GM18867 (cell line): ENCODE results near the gene DUSP1.
A peak's percentile ranks its signal among the peaks of the same experiment; 100 is the strongest.

Source experiments
- ATAC-seq: cut with Tn5 transposase; IDR thresholded peaks from one replicate; pipeline ENCODE4 v1.9.1; 2021; ENCODE audit warnings: mild to moderate bottlenecking, moderate library complexity; ENCODE audit not compliant: unreplicated experiment

Gene DUSP1

DNA sequence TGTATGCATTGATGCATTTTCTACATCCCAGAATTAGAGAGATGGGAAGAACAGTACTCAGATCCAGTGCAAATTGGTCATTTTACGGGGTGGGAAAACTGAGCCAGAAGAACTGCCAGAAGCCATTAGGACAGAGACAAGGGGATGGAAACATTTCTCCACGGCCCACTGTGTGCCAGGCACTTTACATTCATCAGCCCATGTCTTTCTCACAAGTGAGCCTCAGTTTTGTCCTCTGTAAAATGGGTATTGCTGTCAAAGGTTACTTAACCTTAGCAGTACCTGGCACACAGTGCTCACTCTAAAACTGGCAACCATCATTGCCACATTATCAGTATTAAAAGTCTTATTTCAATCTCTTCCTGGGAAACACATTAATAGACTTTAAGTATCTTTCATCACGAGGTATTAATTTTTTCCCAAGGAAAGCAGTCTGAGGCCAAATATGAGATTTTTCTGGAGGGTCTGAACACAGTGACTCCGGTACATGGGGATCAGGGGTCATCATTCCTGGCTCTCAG is 5.2 kb downstream of the DUSP1 start:
- ATAC-seq, result no peak

DNA sequence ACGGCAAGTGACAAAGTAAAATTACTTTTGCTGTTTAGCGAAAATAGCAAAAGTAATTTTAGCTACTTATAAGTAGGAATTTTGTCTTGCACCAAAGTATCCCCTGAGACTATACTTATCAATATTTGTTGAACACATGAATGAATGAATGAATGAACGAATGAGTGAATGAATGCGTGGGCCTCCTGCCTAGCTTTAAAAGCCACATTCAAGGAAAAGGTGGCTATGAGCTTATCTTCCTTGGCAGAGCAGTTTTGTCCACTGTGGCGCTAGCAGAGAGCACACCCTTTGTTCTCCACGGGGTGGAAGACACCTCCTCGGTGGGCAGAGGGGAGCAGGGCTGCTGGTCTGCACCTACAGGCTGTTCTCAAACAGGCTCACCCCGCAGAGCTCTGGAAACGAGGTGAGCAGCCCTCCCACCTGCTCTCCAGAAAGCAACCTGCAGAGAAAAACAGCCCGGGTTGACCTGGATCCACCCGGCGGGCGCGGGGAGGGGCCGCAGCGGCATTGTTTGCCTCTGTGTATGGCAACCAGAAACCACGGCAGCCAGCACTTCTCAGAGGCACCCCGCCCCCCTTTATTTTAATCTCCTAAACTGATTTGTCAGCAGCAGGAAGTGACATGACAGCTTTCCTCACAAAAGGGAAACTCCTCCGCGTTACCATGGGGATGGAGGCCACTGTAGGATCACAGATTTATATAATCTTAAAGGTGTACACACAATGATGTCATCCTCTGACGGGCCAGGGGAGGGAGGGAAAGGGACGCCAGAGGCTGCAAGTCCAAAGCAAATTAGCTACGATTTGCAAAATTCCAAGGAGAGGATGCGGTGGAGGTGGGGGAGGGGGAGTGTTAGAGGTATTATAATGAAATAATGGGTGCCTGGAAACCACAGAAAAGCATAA is 5.9 kb downstream of the DUSP1 start:
- ATAC-seq, result peak; percentile 85

DNA sequence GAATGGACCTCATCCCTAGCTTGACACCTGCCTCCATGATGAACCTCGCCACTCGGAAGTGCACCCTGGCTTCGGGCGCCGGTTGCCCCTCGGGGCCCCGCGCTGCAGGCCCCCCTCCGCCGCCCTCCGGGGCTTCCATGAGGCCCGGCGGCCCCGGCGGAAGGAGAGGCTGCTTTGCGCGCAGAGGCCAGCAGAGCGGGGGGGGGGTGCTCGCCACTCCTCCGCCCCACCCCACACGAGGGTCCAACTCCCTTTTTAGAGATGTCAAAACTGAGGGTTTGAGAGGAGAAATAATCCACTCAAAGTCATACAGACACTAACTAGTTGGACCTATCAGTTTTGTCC is 7.9 kb downstream of the DUSP1 start:
- ATAC-seq, result no peak

DNA sequence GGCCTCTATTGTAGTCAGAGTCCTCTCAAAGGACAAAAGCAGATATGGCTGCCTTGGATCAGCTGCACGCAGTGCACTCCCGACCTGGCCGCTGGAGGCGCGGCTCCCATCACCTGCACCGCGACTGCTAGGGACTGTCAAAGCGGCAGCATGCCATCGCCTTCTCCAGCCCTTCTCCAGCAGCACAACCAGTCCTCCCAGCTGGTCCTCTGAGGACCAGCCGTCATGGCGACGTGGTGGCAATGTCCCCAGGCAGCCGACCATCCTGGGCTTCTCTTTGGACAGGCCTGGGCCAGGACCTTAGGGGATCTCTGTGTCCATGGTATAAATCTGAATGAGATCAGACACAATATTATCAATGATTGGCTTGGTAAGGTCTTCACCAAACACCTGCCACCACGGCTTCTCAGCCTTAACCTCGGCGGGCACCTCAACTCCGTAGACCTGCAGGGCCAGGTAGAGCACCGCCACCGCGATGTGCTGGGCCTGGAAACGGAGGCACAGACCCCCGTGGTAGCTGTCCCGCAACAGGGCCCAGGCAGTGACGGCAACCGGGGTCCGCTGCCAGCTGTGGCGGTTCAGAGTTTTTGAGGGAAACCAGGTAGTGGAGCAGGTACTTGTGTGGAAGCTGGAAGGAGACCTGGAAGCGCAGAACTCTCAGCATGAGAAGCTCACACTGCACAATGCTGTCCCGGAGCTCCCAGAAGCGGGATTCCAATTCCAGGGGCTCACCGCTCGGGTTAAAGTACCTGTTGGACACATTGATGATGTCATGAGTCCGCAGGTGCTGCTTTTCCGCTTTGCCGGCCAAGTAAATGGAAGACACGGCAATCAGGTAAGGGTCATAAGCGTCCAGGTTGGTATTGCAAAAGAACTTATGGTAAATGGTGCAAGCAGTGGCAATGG is 8.5 kb downstream of the DUSP1 start:
- ATAC-seq, result no peak

GRCh38 chr5:172760959-172761358 is 10.0 kb downstream of the DUSP1 start:
- no peak for ATAC-seq

- no peak for ATAC-seq
These were observed 10.9 kb downstream of the DUSP1 start for GRCh38 chr5:172760136-172760535.

- no peak for ATAC-seq
These were observed 12.2 kb downstream of the DUSP1 start for GRCh38 chr5:172758834-172759149.

DNA sequence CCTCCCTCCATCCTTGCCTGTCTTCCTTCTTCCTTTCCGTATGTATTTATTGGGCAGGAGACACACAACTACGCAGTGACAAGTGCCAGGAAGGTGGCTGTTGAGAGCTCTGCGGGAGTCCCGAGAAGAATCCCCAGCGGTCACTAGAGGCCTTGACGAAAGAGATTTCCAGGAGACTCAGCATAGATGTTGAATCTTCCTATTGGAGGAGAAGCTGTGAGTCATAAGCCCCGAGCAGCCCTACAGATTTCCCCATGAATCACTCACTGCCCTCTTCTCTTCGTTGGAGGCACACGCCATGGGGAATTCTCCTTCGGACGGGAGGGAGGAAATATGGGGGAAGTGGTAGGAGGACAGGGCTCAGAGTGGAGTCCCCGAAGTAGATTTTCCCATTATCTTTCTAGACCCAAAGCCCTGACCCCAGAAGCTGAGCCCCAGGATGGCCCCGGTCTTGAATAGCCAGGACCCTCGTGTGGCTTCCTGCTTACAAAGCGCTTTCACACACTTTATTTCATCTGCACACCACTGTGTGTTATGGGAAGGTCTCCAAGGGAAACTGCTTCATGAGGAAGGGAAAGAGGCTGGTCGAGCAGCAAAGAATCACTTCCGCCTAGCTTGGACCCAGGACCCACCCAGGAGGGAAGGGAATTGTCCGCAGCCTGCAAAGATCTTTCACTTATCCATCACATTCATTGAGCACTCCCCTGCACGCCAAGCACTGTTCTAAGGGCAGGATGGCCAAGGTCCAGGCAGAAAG is 12.7 kb downstream of the DUSP1 start:
- no peak for ATAC-seq

DNA sequence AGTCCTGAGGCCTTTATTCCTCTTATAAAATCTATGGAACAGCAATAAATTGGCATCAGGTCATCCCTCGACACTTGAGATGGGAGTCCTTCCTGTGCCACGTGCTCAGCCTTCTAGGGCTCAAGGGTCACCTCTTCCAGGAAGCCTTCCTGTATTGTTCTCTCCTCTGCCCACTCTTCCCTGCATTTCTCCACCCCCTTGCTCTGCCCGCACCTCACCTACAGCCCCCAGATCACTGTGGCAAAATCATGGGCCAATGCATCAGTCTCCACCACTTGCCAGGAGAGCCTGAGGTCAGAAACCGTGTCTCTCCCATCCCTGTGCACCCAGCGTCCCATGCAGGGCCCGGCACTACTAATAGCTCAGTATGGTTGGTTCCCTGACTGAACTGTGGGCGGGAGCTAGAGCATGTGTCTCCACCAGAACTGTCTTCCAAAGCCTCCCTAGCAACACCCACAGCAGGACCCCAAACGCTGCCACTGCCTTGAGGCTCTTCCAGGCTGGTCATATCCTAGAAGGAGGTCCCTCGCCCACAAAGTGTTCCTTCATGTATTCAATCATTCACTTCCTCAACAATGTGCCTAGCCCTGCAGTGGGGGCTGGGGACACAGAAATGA is 13.5 kb downstream of the DUSP1 start:
- no peak for ATAC-seq

DNA sequence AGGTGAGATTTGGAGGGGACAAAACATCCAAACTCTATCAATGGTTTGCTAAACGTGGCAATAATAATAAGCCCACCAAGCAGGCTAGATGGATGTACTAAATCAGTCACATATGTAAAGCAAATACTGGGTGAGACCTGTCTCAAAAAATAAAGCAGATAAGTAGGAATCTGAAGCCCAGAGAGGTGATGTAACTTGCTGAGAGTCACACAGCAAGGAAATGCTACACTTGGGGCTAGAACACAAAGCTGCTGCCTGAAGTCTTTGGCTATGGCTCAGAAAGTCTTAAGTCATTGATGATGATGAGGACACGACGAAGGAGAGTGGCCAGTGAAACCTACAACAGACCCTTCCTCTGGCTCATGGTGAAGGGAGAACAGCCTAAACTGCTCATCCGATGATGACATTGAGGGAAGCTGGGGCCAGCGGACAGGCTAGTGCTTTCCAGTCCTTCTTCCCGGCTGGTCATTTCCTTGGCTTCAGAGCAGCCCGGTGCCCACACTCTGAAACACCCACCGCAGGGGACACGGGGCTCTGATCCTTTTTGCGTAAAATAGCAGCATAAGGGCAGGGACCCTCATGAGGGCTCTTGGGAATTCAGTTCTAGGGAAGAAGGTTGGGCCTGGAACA is 14.1 kb downstream of the DUSP1 start:
- ATAC-seq, result no peak

DNA sequence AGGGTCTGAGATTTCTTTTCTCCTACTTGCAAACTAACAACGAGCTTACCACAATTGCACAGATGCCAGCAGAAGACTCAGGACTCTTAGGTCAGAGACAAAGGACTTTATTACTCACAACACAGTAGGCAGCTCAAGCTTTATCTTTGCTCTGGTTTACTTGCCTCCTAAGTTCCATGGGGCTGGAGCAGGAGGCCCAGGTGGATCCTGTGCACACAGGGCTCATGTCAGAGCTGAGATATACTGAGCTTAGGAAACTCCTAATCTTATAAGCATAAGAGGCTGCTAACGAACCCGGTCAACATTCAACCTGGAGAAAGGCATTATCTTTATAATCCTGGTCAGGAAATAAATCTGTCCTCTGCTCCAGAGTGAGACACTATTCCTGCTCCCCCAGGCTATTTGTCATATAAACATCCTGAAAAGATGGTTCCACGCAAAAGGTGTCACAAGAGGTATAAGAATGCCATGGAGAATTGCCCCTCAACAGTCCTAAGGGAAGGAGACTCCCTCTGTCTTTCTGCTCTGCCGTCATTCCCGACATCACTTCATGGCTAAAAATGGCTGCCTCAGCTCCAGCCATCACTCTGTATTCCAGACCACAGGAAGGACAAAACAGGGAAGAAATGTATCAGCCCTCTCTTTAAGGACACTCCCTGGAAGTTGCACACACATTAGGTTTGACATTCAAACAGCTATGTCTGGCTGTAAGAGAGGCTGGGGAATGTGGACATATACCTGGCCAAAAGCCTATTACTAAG is 16.2 kb downstream of the DUSP1 start:
- no peak for ATAC-seq

DNA sequence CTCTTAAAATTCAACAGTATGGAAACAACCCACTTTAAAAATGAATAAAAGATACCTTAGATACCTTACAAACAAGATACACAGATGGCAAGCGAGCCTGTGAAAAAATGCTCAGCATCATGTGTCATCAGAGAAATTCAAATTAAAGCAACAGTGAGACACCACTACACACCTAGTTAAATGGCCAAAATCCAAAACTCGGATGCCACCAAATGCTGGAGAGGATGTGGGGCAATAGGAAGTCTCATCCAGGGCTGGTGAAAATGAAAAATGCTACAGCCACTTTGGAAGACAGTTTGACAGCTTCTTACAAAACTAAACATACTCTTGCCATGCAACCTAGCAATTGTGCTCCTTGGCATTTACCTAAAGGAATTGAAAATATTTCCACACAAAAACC is 17.9 kb downstream of the DUSP1 start:
- no peak for ATAC-seq

DNA sequence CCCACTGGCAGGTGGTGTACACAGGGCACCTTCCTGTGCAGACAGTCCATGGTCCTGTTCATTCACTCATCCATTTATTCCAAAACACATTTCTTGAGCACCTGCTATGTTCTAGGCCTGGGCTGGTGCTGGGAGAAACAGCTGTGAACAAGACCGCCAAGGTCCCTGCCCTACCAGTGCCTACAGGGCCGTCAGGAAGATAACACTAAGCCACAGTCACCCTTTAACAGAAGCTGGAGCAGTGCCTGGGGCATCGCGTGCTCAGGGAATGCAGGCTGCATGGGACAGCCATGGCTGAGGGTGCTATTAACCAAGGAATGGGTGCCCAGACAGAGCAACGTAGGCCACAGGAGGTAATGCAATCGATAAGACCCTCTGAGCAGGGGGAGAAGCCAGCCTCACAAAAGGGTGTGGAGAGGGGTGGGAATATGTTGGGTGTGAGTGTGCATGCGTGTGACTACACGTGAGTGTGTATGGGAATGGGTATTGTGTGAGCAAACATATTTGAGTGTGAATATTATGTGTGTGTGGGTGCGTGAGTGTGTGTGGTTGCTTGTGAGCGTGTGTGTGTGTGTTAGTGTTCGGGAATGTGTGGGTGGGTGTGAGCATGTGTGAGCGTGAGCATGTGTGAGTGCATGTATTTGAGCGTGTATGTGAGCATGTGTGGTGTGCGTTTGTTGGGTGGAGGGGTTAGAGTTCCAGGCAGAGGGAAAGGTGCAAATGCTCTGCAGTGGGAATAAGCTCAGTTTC is 19.1 kb downstream of the DUSP1 start:
- ATAC-seq, result no peak

- no peak for ATAC-seq
These were observed 20.9 kb downstream of the DUSP1 start for GRCh38 chr5:172749881-172750633.

GRCh38 chr5:172749076-172749475 is 21.9 kb downstream of the DUSP1 start:
- ATAC-seq, result no peak

GRCh38 chr5:172748341-172748843 is 22.6 kb downstream of the DUSP1 start:
- no peak for ATAC-seq

DNA sequence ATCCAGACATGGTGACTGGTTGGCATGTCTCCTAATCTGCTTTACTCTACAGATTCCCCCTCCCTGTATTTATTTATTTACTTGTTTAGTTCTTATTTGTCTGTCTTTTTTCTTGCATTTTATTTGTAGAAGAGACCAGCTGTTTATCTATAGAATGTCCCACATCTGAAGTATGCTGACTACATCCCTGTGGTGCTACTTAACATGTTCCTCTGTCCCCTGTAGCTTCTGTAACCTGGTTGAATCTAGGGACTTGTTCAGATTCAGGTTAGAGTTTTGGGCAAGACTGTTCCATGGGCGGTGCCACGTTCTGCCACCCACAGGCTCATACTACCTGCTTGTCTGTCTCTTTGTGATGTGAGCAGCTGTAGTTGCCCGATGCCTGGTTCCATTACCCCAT is 23.5 kb downstream of the DUSP1 start:
- no peak for ATAC-seq

GRCh38 chr5:172746725-172747124 is 24.3 kb downstream of the DUSP1 start:
- ATAC-seq, result no peak
